GM19397 (cell line): ENCODE results near the gene MEN1.

Experiments used
- ATAC-seq: cut with Tn5 transposase; IDR thresholded peaks from one replicate; pipeline ENCODE4 v1.9.1; 2021; ENCODE audit warnings: mild to moderate bottlenecking, moderate library complexity; ENCODE audit not compliant: unreplicated experiment

The MEN1 gene

DNA sequence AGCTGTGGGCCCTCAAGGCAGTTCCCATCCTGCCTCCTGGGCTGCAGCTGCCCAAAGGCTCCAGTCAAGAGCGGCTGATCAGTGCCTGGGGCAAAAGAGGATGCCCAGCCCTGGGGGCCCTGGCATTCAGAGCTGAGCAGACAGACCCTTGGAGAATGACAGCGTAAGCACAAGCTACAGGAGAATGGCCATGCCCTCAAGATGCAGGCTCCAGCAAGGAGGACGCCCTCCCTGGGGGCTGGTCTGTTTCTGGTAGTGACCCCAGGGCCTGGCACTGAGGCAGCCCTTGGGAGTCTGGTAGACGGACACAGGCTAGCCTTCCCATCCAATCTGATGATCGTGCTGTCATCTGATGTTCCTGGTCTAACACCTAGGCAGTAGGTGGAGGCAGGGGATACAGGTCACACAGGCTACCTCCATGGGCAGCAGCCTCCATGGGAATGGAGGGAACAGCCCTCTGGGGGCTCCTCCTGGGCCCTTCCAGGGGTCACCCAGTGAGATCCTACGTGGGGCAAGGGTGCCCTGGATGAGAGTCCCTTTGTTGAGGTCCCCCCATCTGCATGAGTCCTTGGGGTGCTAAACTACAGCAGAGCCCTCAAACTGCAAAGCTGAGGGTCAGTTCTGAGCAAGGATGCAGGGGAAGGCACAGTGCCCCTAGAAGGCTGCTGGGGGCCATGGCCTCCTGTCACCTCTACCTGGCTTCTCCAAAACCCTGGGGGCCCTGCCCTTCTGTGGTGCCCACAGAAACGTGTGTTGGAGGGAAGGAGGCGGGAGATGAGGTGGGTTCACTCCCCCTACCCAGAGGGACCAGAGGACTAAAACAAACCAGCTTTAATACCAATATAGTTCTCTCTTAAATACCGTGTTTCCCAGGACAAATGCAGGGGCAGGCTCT is 21.8 kb downstream of the MEN1 start:
- ATAC-seq: no peak

DNA sequence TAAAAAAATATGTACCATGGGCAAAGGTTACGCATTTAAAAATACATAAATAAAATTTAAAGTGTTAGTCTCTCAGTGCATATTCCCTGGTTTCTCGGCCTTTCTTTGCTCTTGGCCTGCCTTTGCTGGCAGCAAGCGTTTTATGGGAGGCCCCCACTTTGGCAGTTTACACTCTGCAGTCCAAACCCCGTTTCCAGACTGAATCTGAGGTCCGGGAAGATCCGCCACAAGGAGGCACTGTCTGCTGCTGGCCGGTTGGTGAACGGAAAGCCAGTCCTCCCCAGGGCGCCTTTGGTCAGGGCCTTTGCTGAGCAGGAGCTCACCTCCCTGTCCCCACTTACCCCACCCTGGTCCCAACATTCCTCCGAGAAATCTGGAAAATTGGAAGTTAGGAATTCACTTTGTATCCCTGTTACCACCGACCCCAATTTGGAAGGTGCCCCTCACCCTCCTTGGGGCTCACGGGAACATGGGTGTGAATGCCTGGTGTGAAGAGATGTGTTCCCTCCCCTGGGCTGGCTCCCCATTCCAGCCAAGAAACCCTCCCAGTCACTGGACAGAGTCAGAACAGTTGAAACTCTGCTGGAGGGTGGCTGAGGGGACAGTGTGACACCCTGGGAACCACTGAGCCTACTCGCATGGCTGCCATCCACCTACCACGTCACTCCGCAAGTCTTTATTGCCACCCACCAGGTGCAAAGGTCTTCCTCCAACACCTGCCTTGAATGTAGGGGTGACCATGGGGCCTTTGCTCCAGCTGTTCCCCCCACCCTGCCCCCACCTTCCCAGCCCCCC is 22.6 kb downstream of the MEN1 start:
- no peak for ATAC-seq

DNA sequence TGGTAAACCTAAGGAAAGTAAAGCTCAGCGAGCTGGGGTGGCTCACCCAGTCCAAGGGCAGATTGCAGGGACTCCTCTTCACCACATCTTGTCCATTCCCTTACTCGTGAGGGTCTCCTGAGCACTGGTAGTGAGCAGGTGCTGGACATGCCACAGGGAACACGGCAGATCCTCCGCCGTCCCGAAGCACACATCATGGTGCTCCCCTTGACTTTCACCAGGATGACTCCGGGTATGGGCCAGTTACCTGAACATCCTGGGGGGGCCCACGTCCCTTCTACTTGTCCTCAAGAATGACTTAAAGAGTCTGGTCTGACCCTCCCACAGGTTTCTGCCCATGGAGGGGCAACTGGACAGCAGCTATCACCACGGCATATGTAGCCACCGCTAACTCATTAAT is 24.0 kb downstream of the MEN1 start:
- no peak for ATAC-seq

DNA sequence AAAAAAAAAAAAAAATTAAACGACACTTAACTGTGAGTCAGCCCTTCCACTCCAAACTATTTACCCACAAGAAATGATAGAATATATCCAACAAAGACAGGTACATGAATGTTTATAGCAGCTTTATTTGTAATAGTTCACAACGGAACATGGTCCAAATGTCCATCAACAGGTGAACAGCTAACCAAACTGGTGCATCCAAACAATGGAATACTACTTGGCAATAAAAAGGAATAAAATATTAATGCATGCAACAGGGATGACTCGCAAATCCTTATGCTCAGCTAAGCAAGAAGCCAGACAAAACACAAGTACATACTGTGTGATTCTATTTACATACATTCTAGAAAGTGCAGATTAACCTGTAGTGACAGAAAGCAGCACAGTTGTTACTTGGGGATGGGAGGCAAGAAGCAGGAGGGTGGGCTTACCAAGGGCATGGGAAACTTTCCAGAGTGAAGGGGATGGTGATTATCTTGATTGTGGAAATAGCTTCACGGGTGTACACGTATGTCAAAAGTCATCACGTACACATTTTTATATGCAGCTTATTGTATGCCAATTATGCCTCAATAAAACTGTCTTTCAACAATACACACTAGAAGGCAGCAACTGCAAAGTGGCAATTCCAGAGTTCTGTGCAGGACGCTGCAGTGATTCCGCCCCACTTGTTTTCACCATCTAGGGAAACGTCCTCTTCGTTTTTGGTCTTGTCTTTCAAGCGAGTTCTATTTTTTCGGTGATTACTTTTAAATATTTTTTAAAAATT is 25.4 kb downstream of the MEN1 start:
- ATAC-seq: no peak

DNA sequence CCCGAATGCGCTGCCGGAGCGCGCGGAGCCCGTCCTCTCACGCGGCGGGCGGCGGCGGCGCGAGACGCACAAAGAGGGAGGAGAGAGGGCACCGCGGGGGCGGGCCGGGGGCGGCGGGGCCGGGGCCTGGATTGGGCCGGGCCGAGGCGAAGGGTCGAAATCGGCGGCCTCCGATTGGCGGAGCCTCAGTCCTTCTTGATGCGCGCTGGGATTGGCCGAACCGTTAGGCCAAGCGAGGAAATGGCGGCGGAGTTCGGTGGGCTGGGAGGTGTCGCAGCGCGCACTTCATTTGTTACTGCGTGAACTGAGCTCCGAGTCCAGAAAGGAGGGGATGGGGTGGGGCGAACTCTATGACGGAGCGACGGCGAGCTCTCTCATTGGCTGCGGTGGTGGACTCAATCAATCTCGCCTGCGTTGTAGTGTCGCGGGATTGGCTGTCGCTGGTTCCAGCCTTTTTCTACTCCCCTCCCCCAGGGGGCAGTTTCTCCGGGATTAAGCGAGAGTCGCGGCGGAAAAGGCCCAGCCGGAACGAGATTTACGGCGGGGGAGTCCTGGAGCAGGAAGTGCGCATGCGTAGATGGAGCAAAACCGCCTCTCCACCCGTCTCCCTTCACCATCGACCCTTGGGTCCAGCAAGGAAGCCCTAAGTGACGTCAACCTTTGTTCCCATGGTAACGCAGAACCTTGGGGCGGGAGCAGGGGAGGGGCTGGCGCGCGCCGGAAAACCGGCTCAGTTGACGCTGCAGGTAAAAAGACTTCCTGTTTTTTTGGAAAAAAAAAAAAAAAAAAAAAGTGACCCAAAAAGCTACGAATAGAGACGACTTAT is 31.7 kb downstream of the MEN1 start, which contains the start of gene SF1:
TSS of gene SF1 (minus strand) at position 70 of the 826 bp plus-strand sequence. CDS start 150 bp downstream, outside the sequence.
- ATAC-seq: peak; percentile 74

DNA sequence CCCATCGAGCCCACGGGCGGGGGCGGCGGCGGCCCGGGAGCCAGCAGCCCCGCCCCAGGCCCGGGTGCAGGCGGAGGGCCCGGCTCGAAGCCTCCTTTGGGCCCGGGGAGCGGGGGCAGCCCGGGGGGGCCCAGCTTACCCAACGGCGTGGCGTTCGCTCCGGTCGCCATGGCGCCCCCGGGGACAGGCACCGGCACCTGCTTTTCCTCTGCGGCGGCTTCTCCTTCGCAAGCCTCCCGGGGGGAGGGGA is 32.2 kb downstream of the MEN1 start:
- ATAC-seq: no peak

DNA sequence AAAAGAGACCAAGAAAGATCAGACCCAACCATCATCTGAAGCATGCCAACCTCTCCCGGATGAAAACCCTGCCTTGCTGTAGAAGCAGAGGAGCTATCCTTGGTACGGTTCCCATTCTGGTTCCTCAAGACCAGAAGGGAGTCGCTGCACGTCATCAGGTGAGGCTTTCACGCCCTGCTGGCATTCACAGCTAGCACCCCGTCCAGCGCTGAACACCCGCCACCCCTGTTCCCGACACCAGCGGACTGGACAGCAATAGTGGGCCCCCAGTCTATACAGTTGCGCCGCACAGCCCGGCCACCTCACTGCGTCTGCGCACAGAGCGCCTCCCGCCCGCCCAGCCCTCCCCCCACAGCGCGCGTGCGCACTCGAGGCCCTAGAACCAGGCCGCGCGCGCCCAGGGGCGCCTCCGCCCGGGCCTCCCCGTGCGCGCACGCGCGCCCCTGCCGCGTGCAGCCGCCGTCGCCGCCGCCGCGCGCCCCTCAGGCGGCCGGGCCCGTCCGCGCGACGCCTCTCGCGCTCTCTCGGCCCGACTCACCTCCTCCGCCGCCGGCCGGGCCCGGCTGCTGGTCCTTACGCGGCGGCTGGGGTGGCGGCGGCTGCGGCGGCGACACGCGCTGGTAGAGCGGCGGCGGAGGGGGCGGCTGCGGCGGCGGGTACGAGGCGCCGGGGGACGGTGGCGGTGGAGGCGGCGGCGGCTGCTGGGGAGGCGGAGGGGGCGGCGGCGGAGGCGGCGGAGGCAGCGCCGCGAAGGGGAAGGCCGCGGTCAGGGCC is 32.7 kb downstream of the MEN1 start:
- ATAC-seq: peak; percentile 29

DNA sequence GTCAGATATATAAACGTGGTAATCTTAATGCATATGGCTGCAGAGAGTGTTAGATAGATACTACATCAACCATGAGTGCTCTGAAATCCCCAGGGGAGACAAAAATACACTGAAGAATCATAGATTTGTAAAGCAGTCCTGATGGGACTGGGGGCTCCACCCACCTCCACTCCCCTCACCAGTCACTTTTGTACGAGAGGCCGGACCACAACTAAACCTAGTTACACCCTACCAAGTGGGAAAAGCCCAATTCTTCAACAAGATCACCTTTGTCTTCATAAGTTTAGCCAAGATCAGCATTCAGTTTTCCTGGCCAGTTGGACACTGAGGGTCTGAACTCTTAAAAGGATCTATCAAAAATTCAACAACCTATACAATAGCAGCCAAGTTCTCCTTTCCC is 33.5 kb downstream of the MEN1 start:
- no peak for ATAC-seq

DNA sequence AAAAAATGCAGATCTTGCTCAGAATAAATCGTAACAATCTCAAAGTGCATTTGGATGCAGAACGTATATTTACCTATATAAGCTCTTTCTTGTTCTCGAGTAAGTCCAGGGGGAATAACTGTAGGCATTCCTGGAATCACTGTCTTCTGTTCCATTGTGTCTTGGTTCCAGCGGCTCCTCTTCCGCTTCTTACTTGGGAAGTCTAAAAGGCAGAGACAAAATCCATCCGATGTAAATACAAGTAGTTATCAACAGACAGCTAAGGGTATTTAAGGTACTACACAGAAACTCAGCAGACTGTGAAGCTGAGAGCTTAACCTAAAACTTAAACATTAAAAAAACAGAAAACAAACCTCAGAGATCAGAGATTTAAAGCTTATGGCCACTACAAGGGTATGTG is 33.9 kb downstream of the MEN1 start:
- ATAC-seq: no peak

DNA sequence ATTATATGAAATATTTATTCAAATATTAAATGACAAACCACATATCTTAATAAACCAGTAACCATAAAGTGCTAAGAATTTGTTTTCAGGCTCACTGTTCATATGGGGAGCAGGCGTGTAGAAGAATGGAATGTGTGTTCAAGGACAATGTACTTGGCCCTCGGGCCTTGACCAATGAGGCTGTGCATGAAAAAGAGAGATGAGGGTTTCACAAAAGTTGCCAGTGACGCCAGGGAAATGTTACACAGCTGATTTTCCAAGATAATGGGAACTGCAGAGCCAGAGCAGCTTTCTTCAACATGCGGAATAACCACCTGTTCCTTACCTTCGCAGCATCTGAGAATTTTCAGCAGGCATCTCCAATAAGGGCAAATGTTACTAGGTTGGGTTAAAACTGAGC is 36.2 kb downstream of the MEN1 start:
- ATAC-seq: no peak

DNA sequence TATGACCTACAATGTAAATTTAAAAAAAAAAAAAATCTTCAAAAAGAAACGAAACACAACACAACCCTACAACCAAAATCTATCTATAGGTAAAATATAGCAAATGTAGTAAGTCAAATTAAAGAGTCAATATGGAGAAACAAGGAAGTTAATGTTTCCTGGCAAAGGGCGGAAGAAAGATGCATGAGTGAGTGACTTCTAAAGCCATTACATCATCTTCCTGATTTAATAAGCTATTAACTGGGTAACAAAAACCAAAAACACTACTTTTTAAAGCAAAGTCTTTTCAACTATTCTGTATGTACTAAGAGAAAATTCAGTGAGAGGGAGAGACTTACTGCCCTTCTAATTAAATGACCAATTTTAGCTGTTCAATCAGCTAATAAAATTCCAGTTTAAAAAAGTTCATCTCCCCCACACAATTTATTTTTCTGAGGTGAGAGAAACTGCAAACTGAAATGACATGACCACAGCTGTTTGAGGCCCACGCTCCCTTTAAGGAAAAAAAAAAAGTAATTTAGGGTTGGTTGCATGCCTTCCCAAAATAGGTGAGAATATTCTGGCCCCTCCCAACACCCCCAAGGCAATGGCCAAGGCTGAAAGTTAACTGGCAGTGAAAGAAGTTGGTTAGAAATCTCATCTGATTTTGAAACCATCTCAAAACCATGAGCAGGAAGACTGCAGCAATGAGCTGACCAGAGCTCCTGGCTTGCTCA is 37.9 kb downstream of the MEN1 start:
- no peak for ATAC-seq

DNA sequence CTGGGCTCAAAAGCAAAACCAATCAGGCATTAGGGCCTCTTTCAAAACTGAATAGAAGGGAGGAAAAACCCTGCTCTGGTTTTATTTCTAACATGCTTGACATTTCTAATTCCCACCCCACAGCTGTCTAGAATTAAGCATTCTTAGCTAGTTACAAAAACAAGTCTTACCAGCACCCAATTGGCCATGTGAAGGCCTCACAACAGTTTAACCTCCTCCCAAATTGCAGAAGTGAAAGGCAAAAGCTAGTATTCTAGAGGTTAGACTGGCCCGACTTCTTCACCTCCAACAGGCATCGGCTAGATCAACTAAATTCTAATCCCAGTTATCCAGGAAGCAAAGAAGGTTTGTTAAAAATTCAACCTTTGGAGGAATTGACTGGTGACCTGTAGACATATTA is 38.5 kb downstream of the MEN1 start:
- no peak for ATAC-seq

DNA sequence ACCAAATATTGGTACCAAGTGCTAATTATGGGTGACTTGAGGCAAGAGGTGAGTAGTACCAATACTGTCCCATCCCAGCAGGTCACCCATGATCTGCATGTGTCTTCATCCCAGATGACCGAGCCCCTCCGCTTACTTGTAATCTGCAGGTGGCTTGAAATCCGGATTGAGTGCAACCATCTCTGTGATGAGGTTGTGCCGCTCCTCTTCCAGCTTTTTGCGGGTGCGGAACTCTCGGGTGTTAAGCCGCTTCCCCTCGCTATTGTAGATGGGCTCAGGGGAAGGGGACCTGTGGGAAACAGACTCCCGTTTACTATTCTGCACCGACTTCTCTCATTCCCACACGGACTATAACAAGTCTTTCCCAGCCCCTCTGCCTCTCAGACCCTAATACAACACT is 40.2 kb downstream of the MEN1 start:
- no peak for ATAC-seq

DNA sequence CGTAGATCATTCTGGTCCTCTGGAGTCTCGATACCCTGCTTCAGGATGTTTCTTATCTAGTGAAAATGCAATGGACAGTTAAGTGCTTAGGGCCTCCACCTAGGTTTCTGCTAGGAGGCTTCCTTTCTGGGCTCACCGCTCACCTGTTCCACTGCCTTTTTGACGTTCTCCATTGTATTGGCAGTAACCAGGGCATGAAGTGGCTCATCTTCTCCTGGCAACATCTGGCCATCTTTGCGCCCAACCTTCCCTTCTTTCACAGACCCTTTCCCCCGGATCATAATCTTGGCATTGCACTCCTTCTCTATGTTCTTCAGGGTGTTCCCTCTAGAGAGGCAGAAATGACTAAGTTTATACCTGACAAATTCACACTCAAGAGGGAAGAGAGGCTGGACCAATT is 41.1 kb downstream of the MEN1 start:
- ATAC-seq: no peak

DNA sequence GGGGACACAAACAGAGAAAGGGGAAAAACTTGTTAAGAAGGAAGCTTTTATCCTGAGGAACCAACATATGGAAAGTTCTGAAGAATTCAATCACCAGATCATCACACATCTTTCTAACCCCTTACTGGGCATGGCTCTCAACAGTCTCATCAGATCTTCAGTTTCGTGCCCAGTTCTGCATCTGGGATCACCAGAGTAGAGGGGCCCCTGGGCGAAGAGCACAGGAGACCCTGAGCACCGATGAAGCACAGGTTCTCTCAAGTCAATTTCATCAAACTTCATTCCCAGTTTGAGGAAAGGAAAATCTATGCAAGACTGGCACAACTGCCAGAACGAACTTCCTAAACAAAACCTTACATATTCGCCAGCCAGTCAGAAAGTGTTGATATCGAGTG is 42.1 kb downstream of the MEN1 start:
- no peak for ATAC-seq

DNA sequence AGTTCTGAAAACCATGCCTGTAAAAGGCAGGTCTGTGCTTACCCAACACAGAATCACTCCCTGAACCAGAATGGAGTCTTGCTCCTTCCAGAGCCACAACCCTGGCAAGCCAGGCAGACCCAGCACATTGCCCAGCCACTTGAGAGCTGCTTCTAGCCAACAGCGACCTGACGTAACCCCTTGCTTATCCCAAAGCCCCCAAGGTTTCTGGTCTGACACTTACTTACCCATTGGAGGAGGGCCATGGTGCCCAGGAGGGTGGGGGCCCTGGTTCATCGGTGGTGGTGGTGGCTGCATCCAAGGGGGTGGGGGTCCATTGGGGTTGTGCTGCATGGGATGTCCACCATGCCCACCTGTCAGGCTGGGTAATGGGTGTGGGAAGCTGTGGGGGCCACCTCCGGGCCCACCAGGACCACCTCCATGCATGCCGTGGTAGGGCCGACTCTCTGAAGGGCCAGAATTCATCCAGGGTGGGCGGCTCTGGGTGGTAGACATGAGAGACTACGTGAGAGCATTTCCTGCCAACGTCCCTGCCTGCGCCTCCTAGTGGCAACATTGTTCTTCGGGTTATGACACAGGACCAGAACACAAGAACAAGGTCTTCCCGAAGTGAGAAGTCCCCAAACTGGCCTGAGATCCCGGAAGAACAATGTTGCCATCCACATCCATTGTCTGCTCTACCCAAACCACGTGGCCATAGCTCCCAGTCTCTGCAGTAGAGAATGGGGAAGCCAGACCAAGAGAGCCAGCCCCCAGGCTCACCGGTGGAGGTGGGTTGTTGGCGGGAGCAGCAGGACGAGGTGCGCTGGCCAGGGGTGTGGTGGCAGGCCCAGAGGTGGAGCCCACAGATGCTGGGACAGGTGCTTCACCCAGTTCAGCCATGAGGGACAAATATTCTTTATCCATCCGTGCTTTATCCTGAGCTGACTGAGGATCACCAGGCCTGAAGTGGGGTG is 42.7 kb downstream of the MEN1 start:
- no peak for ATAC-seq

DNA sequence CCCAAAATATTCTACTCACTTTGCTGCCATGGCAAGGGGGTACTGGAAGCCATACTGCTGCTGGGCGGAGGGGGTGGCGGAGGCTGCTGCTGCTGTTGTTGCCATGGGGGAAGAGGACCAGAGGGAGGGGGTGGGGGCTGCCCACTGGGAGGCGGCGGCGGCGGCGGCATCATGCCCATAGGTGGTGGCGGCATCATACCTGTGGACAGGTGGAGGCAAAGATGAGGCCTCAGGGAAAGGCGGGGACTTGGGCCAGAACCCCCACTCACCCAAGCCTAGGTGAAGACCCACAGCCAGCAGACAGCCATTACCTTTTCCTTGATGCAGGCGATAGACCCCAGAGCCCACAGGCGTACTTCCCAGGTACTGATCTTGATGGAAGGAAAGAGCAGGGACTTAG is 43.5 kb downstream of the MEN1 start:
- no peak for ATAC-seq
